Sigmoid colon (tissue), 7 donors: ENCODE results near the gene C16orf90. TPM values are rescaled to one million over a fixed set of nuclear protein-coding genes. Genes with fewer than 3 reads are reported as not detected.

Experiments used
- DNase-seq: peaks from one replicate; pipeline ENCODE4 v3.0.0-alpha.2; 2019
- H3K27ac ChIP-seq, 4 donors: fragments of 200-600 bp; sonication (generic); one replicate each; pipeline ENCODE4 v1.5.1; 2016 to 2019; ENCODE audit warnings: mild to moderate bottlenecking in 1 of 4
- H3K27me3 ChIP-seq, 3 donors: fragments of 200-600 bp; sonication (generic); one replicate each; pipeline ENCODE4 v1.5.1; 2019; ENCODE audit warnings: mild to moderate bottlenecking in 1 of 3
- H3K36me3 ChIP-seq, 4 donors: fragments of 200-600 bp; sonication (generic); one replicate each; pipeline ENCODE4 v1.5.1; 2016 to 2019
- H3K4me1 ChIP-seq, 4 donors: fragments of 200-600 bp; sonication (generic); one replicate each; pipeline ENCODE4 v1.5.1; 2017 to 2019
- H3K4me3 ChIP-seq, 4 donors: fragments of 200-600 bp; sonication (generic); one replicate each; pipeline ENCODE4 v1.5.1; 2017 to 2019; ENCODE audit warnings: mild to moderate bottlenecking in 2 of 4, moderate library complexity in 1 of 4
- H3K9me3 ChIP-seq, 4 donors: fragments of 200-600 bp in 3 of 4; sonication (generic) in 3 of 4; one replicate each; pipeline versions ENCODE4 v1.5.1 to v1.6.1; 2013 to 2019
- EP300 ChIP-seq, 4 donors: sonication (generic); formaldehyde crosslinking; IDR thresholded peaks; one replicate each; pipeline ENCODE4 v1.6.1; 2017; ENCODE audit warnings: antibody characterized with exemption in 4 of 4
- POLR2A ChIP-seq, 2 donors: fragments of 450-650 bp; IDR thresholded peaks; one replicate each; pipeline ENCODE4 v1.6.1; 2016; ENCODE audit warnings: antibody characterized with exemption in 2 of 2, mild to moderate bottlenecking in 2 of 2, moderate library complexity in 2 of 2
- POLR2AphosphoS5 ChIP-seq, 4 donors: sonication (generic); formaldehyde crosslinking; IDR thresholded peaks; one replicate each; pipeline ENCODE4 v1.6.1; 2017; ENCODE audit warnings: antibody characterized with exemption in 4 of 4
- WGBS, 2 donors: extraction: QIAGEN DNeasy Blood & Tissue Kit; methylation state at CpG; one replicate each; pipeline ENCODE4 v1.1.7; 2013; 5-methylcytosine and 5-hydroxymethylcytosine counted together
- intact Hi-C: fragments of 100-400 bp; cut with DNase I; formaldehyde crosslinking; loops from one replicate; pipeline ENCODE4 v1.15.1; 2023
- polyA plus RNA-seq, 3 donors: library from polyadenylated mRNA; stranded (reverse); fragments of 200-250 nt; gene quantifications; one replicate each; pipeline ENCODE4 v1.2.3, GENCODE V29; 2013
- total RNA-seq, 4 donors: library from RNA; depleted of rRNA; stranded (reverse); fragments of >200 nt; gene quantifications; one replicate each; pipeline ENCODE4 v1.1.0, GENCODE V29; 2016
- TF ChIP-seq, protein P1 (sequence below), 4 experiments: fragments of 450-650 bp in 3 of 4; fragments of 200-600 bp in 1 of 4; IDR thresholded peaks; one replicate each; pipeline ENCODE4 v1.5.1; 2016 to 2019; ENCODE audit warnings: antibody characterized with exemption in 4 of 4, mild to moderate bottlenecking in 3 of 4, moderate library complexity in 2 of 4
- donor health status: healthy with polysubstance abuse.
- donor health status: Bipolar disorder and iron deficiency.
- donor health status: healthy.

Gene C16orf90
- total and polyA plus RNA-seq, 7 donors = not detected

DNA sequence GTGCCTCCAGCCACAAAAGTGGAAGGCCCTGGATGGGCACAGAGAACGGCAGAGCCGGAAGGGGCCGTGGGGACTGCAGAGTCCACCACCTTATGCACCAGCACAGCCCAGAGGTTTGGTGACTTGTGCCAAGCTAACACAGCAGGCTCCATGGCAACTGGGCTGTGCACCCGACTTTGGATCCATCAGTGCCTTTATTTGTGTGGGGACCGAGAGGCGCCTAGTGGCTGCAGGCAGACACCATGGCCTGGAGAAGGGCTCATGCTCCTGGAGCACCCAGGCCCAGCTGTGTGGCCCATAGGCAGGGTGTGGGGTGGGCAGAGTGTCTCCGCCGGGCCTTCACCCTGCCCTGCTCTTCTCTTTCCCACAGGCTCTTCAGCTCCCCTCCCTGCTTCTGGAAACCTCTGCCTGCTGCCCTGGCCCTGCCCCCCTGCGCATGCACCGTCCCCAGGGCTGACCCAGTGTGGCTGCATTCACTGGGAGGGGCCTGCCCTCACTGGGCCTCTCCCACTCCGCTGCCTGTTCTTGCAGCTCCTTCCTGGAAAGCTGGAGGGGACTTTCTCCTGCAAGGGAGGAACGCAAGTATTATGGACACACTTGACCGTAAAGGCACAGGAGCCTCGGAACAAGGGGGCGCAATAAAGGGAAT is 10.1 kb downstream of the C16orf90 start:
- WGBS, 2 donors = 87 to 90% methylated on average over 15 of the region's 15 CpGs
- no peak for DNase-seq

GRCh38 chr16:3484318-3485096 is 10.8 kb downstream of the C16orf90 start:
- Histone ChIP-seq H3K27ac (no peak overlapping the region), H3K4me3 (no peak overlapping the region), H3K36me3 (peaks cover 41 to 81% (median 58%) of the 10 kb centered on the region in 4 donors), H3K4me1 (no peaks in the 10 kb centered on the region), H3K9me3 (no peaks in the 10 kb centered on the region), H3K27me3 (no peaks in the 10 kb centered on the region)
- WGBS, 2 donors = 90 to 92% methylated on average over 30 of the region's 30 CpGs
- DNase-seq = no peak
- no peak for TF ChIP-seq EP300 (IDR thresholded peaks at IDR 0.05)
- no peak for TF ChIP-seq POLR2AphosphoS5 (IDR thresholded peaks at IDR 0.05)
- TF ChIP-seq POLR2A (IDR thresholded peaks at IDR 0.05) = no peak
- intact Hi-C loops = no loop called here

More for the DNA sequence above, 10.1 kb downstream of the C16orf90 start:
- H3K36me3 ChIP-seq = peaks cover 41 to 74% (median 51%) of the 10 kb centered on the region in 4 donors
- no peak overlapping the region for H3K27ac ChIP-seq
- H3K4me1 ChIP-seq = no peaks in the 10 kb centered on the region
- no peaks in the 10 kb centered on the region for H3K9me3 ChIP-seq
- intact Hi-C loops = no loop called here
- no peaks in the 10 kb centered on the region for H3K27me3 ChIP-seq
- no peak overlapping the region for H3K4me3 ChIP-seq
- TF ChIP-seq POLR2AphosphoS5 (IDR thresholded peaks at IDR 0.05) = no peak
- TF ChIP-seq POLR2A (IDR thresholded peaks at IDR 0.05) = no peak

- Histone ChIP-seq H3K27me3 (no peaks in the 10 kb centered on the region), H3K9me3 (no peaks in the 10 kb centered on the region), H3K27ac (no peak overlapping the region), H3K36me3 (peaks cover 41 to 86% (median 61%) of the 10 kb centered on the region in 4 donors), H3K4me1 (no peaks in the 10 kb centered on the region), H3K4me3 (no peak overlapping the region)
- intact Hi-C loops = no loop called here
- WGBS, 2 donors = 95 to 96% methylated on average over 18 of the region's 18 CpGs
- TF ChIP-seq POLR2A (IDR thresholded peaks at IDR 0.05) (no peak), POLR2AphosphoS5 (IDR thresholded peaks at IDR 0.05) (no peak)
- DNase-seq = no peak
Measured at GRCh38 chr16:3482659-3483241, 12.5 kb downstream of the C16orf90 start.

DNA sequence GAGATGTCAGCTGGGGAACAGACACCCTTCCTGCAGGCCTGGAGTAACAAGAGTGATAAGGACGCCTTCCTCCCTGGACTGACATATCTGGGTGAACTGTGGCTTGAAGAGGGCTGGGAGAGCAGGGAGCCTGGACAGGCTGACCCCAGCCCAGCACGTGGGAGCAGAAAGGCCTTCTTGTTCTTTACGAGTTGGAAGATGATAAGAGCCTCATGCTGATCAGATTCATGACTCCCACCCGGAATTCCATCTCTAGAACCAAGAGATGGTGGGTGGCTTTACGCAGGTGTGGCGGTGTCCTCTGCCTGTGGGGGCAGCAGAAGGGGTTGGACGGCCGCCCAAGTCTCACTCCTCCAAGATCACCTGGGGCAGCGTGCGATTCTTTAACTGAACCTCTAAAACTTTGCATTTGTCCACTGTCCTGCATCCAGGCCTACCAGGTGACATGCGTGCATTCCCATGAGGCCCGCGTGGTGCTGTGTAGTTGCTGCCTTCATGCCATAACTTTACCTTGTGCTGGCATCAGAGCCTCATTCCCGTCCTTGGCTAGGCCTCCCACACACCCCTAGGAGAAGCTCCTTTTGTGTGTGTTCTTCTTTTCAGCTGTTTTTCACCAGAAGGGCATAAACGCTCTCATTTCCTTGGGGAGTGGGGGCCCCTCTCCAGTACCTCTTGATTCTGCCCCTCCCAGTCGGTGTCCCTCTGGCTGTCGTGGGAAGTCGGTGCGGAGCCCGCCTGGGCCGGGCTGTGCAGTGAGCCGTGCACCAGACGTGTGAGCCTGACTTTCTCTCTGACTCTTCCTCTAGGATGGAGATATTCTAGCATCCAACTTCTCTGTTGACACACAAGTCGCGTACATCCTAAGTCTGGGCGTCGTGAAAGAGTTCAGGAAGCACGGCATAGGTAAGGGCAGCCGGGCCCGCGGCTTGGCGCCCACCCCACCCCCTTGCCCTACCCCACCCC is 13.3 kb downstream of the C16orf90 start:
- intact Hi-C loops = no loop called here
- Histone ChIP-seq H3K27me3 (no peaks in the 10 kb centered on the region), H3K4me1 (no peaks in the 10 kb centered on the region), H3K4me3 (no peak overlapping the region), H3K36me3 (peaks cover 41 to 80% (median 61%) of the 10 kb centered on the region in 4 donors), H3K9me3 (no peaks in the 10 kb centered on the region), H3K27ac (no peak overlapping the region)
- TF ChIP-seq, protein P1, sequence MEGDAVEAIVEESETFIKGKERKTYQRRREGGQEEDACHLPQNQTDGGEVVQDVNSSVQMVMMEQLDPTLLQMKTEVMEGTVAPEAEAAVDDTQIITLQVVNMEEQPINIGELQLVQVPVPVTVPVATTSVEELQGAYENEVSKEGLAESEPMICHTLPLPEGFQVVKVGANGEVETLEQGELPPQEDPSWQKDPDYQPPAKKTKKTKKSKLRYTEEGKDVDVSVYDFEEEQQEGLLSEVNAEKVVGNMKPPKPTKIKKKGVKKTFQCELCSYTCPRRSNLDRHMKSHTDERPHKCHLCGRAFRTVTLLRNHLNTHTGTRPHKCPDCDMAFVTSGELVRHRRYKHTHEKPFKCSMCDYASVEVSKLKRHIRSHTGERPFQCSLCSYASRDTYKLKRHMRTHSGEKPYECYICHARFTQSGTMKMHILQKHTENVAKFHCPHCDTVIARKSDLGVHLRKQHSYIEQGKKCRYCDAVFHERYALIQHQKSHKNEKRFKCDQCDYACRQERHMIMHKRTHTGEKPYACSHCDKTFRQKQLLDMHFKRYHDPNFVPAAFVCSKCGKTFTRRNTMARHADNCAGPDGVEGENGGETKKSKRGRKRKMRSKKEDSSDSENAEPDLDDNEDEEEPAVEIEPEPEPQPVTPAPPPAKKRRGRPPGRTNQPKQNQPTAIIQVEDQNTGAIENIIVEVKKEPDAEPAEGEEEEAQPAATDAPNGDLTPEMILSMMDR (IDR thresholded peaks at IDR 0.05) = no peak
- TF ChIP-seq POLR2A (IDR thresholded peaks at IDR 0.05) (no peak), POLR2AphosphoS5 (IDR thresholded peaks at IDR 0.05) (no peak), EP300 (IDR thresholded peaks at IDR 0.05) (no peak)
- WGBS, 2 donors = 95% methylated on average over 32 of the region's 32 CpGs
- DNase-seq = no peak

DNA sequence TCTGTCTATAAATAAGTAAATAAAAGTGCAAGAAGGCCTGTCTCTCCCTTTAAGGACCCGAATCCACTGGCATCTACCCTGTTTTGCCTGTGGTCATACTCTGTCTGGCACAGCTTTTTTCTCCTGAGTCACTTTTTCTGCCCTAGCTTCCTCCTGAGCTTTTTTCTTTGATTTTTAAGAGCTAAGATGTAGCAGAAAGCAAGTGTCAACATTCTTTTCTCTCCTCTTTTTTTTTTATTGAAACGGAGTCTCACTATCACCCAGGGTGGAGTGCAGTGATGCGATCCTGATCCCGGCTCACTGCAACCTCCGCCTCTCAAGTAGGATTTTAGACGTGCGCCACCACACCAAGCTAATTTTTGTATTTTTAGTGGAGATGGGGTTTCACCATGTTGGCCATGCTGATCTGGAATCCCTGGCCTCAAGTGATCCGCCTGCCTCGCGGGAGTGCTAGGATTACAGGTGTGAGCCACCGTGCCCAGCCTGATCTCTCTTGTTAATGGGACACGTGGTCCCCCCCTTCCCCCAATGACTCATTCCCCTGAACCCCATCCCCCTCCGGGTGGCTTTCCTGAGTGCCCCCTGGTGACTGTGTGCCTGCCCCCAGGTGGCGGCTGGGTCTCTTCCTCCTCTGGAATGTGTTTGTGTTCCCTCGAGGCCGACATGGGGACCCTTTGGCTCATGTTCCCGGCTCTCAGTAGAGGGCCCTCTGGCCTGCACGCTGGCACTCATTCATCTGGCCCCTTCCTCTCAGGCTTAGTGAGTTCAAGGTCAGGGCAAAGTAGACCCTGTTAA is 14.2 kb downstream of the C16orf90 start:
- H3K4me1 ChIP-seq = no peaks in the 10 kb centered on the region
- no peak overlapping the region for H3K4me3 ChIP-seq
- peaks cover 41 to 74% (median 58%) of the 10 kb centered on the region in 4 donors for H3K36me3 ChIP-seq
- WGBS, 2 donors = 80 to 81% methylated on average over 18 of the region's 18 CpGs
- TF ChIP-seq, protein P1 (IDR thresholded peaks at IDR 0.05) = no peak
- TF ChIP-seq POLR2A (IDR thresholded peaks at IDR 0.05) = no peak
- no peak for TF ChIP-seq EP300 (IDR thresholded peaks at IDR 0.05)
- TF ChIP-seq POLR2AphosphoS5 (IDR thresholded peaks at IDR 0.05) = no peak
- intact Hi-C loops = no loop called here
- H3K27me3 ChIP-seq = no peaks in the 10 kb centered on the region
- DNase-seq = no peak
- no peak overlapping the region for H3K27ac ChIP-seq
- H3K9me3 ChIP-seq = no peaks in the 10 kb centered on the region
